NCI-H460 (cell line): ENCODE data around the gene FAM114A1. TPM values are rescaled to one million over a fixed set of nuclear protein-coding genes. Genes with fewer than 3 reads are reported as not detected.

Experiments
- DNase-seq: peaks from one replicate; pipeline ENCODE4 v3.0.0-alpha.2; 2016; ENCODE audit warnings: low read depth; ENCODE audit errors: extremely low read depth
- total RNA-seq: library from RNA; depleted of rRNA; stranded (reverse); fragments of >200 nt; shearing (Covaris generic); gene quantifications from 2 replicates; pipeline ENCODE4 v1.2.3, GENCODE V29; 2014

FAM114A1 gene
- total RNA-seq, 1 experiment from 2014 or later = 46.8 TPM

DNA sequence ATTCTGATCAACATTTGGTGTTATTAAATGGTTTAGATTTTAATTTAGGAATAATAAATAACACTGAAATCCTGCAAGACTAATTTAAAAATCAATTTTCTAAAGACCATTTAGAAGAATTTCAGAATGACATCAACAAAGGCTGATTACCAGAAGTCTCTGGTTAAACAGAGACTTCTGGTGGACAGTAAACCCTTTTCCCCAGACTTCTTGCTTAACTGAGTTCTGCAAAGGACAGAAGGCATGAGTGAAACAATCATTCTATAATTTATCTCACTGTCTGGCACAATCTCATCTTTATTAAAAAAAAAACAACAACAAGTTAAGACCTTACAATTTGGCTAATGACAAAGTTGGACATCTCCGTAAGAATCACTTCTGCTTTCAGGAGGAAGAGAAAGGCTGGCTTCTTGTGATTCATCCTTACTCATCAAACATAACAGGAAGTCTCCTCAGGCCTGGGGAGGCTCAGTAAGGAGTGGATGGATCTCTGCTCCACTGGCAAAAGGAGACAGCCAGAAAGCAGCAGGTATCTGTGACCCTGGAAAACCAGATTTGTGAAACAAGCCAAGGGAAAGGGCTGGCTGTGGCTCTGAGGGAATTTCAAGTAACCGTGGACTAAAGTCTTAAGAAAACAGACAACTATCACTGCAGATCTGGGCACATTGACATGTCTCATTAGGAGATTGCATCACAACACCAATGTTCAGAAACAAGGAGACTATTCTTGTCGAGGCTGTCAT, 10.1 kb upstream of the FAM114A1 start:
- DNase-seq = peak; percentile 87

GRCh38 chr4:38858097-38858420, 9.5 kb upstream of the FAM114A1 start:
- DNase-seq = no peak

DNA sequence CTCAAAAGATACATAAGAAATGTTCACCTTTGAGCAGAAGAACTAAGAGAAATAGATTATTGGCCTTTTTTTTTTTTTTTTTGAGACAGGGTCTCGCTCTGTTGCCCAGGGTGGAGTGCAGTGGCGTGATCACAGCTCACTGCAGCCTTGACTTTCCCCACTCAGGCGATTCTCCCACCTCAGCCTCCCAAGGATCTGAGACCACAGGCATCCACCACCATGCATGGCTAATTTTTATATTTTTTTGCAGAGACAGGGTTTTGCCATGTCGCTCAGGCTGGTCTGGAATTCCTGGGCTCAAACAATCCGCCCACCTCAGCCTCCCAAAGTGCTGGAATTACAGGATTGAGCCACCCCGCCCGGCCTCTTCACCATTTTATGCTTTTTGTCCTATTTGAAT, 8.1 kb upstream of the FAM114A1 start:
- DNase-seq = no peak

DNA sequence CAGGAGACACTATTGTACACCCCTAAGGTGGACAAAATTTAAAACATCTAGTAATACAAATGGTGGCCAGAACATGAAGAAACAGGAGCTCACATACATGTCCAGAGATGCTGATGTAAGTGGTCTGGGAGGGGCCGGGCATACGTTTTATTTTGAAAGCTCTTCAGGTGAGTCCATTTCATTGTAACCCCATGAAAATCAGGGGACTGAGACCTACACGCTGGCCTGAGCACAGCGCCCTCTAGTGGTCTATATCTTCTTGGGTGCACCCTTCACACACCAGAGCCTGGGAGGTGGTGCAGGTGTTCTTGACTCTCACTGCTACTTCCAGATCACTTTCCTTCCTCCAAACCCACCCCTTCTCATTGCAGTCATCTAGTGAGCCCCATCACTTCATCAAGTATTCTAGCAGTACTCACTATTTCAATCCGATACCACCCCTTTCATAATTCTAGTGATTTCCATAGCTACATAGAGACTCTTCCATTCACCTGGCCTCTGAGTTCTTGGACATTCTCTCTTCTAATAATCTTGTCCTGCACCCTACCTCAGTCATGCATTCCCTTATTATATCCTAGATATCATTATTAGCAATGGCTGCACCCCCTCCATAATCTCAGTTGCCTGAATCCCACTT, 6.7 kb upstream of the FAM114A1 start:
- DNase-seq = no peak

- no peak for DNase-seq
Measured at GRCh38 chr4:38861791-38862190, 5.8 kb upstream of the FAM114A1 start.

DNA sequence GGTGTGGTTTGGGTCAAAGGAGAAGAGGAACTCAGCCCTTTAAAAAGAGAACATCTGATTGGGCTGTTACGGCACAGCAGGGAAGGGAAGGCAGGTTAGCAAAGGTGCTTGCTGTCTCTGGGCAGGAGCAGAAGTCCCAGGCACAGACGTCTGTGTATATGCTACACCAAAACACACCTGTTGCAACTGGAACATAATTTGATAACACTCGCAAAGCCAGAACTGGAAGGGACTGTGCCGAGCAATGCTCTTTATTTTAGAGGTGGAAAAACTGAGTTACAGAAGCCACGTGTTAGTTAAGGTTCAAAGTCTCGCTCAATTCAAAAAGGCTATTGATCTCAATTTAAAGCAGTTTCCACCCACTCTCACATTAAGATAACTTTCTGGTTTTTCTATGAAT, 2.2 kb upstream of the FAM114A1 start:
- DNase-seq = no peak

DNA sequence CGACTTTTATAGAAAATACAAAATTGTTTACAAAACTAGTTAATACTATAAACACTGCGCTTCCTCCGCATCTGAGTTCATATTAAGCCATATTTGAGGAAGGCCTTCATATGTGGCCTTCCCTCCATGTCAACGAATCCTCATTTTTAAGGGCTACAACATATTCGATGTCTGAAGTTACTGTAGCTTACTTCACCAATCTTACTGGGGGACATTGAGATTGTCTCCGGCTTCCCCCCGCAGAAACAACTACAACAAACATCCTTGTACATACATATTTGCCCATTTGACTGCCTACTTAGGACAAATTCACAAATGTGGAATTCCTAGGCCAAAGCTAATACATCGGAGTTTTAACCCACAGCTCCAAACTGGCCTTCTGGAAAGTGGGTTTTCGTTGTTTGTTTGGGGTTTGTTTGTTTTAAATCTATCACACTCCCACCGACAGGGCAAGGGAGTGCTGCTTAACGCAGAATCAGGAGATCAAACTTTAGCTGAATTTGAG, 581 bp upstream of the FAM114A1 start:
- no peak for DNase-seq

- no peak for DNase-seq
Measured at GRCh38 chr4:38868059-38868960, 704 bp downstream of the FAM114A1 start.

GRCh38 chr4:38869511-38869910, 1.9 kb downstream of the FAM114A1 start:
- no peak for DNase-seq

- DNase-seq = no peak
Measured at GRCh38 chr4:38870098-38870808, 2.6 kb downstream of the FAM114A1 start.

GRCh38 chr4:38871593-38871992, 4.0 kb downstream of the FAM114A1 start:
- DNase-seq = no peak

- DNase-seq = peak; percentile 55
Measured at GRCh38 chr4:38872620-38873019, 5.0 kb downstream of the FAM114A1 start.

DNA sequence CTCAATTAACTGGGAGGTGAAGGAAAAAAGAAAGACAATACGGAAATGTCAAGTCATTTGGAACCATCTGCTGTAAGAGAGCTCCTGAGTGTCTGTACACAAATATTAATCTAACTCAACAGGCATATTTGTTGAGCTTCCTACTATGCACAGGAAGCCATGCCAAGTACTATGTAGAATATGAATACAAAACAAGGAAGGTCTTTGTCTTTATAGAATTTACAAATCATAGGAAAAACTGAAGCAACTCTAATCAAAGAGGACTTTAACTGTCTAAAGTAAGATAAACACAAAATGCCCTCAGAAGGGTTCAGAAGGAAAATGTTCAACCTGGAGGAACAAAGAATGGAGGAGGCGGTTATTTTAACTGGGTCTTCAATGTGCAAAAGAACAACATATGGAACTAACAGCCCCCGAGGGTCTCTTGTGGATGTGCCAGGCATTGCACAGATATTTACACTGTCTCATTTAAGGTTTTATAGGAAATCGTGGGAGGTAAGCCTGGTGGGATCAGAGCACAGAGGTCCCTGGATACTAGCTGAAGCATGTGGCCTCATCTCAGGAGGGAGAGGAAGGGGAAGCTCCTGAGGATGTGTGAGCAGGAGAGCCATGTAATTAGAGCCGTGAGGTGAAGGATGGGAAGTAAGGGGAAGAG, 5.8 kb downstream of the FAM114A1 start:
- no peak for DNase-seq

DNA sequence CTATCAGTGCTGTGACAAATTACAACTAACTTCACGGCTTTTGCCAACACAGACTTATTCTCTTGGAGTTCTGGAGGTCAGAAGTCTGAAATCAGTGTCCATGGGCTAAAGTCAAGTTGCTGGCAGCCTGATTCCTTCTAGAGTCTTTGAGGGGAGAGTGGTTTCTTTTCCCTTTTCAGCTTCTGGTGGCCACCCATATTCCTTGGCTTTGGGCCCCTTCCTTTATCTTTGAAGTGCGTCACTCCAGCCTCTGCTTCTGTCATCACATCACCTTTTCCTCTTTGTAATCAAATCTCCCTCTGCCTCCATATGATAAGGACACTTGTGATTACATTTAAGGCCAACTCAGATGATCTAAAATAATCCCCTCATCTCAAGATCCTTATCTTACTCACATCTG, 9.0 kb downstream of the FAM114A1 start:
- no peak for DNase-seq

DNA sequence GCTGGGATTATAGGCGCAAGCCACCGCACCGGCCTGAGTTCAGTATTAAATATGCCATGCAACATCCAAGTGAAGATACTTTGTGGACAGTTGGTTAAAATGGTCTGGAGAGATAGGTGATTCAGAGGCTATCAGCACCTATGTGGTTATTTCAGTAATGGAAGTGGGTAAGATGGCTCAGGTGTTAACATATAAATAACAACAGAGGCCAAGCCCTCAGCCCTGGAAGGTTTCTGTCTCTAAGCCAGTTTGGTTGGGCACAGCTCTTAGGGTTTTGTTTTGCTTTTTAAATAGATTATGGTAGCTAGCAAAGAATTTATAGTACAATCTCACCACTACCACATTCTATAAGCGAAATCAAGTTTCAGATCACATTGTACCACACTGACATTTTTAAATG, 16.6 kb downstream of the FAM114A1 start:
- no peak for DNase-seq

DNA sequence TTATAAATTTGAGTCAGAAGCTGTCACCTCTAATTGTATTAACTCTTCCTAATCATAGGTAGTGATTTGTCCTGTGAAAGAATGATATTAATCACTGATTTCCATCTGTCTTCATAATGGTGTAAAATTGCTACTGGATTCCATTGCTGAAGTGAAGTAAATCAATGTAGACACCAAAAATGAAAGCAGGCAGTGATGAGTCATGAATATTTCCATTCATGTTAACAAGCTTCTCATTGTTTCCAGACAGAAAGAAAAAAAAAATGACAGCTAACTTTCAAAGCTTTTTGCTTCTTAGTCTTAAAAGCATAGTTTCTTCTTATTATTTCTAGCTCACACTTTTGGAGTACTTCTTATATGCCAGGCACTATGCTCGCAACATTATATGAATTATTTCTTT, 21.5 kb downstream of the FAM114A1 start:
- no peak for DNase-seq

DNA sequence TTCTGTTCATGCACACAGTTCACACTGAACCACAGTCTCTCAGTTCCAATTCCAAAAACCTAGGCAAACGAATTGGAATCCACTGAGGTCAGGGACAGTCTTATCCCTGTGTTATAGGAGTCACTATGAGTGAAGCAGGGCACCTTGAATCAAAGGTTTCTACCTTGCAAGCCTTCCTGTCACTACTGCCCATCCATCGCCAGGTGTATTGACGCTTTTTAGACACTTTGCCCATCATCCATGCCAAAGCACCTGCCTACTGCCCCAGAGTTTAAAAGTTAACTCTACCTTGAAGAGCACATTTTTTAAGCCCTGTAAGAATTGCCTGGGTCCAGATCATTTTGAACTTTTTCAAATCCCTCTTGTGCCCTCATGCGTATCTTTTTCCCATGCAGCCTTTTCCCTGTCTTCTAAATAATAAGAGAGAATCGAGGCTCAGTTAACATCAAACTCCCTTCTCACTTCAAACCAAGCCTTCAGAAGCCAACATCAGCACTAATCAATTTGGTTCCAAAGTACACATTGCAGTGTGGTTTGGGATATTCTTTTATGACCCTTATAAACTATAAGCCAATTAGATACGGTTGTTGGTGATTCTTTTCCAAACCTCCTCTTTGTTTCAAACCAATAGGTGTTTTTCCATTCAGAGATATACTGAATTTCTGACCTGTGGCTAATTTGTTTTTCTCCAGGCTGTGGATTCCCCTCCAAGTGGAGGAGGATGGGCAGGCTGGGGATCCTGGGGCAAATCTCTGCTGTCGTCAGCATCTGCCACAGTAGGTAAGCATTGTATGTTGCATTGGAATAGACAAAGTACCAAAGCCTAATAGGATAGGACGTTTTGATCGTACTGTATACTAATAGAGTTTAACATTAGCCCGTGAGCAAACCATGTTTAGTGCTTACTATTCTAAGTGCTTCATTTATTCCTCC, 23.7 kb downstream of the FAM114A1 start:
- no peak for DNase-seq

DNA sequence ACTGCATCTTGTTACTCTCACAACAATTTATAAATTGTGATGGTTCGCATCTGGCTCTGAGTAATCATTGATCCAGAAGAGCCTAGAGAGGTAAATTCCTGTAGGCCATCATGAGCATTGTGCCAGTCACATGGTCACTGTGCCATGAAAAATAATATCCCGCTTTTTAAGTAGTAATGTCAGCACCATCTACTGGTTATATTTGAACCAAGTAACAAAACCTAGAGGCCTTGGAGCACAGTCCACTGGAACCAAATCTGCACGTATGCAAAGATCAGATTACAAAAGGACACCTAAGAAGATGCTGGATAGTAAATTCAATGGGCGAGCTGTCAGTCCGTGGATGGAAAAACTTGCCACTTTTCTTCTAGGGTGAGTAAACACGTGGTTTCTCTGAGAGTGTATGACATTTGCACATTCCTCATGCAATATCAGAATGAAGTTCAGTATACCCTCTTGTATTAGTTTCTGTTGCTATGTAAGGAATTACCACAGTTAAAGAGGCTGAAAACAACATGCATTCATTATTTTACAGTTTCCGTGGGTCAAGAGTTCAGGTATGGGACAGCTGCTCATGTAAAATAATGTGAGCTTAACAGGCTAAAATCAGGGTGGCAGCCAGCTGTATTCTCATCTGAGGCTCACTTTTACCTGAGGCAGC, 26.8 kb downstream of the FAM114A1 start:
- no peak for DNase-seq

- no peak for DNase-seq
Measured at GRCh38 chr4:38896940-38897339, 29.3 kb downstream of the FAM114A1 start.
